HepG2 (cell line): ENCODE data around the gene AP1G1. TPM values are rescaled to one million over a fixed set of nuclear protein-coding genes. Genes with fewer than 3 reads are reported as not detected.

Experiments
- ARNT ChIP-seq: fragments of 450-650 bp; IDR thresholded peaks from 2 replicates; pipeline ENCODE4 v1.6.1; 2017
- MAX ChIP-seq: IDR thresholded peaks from 2 replicates; pipeline ENCODE4 v1.6.1; 2012; ENCODE audit warnings: inconsistent platforms
- MED8 ChIP-seq: sonication (generic); formaldehyde crosslinking; IDR thresholded peaks from 2 replicates; pipeline ENCODE4 v1.8.1; 2023; ENCODE audit warnings: mild to moderate bottlenecking, missing genetic modification reagents; ENCODE audit not compliant: insufficient replicate concordance
- MEF2D ChIP-seq: sonication (generic); formaldehyde crosslinking; IDR thresholded peaks from 2 replicates; pipeline ENCODE4 v1.5.1; 2020; ENCODE audit warnings: mild to moderate bottlenecking, missing genetic modification reagents
- MXI1 ChIP-seq: IDR thresholded peaks from 3 replicates; pipeline ENCODE4 v1.6.1; 2012; ENCODE audit warnings: low read depth, low read length, inconsistent platforms, borderline replicate concordance
- NRL ChIP-seq: sonication (generic); formaldehyde crosslinking; IDR thresholded peaks from 2 replicates; pipeline ENCODE4 v1.5.0; 2020; ENCODE audit warnings: missing genetic modification reagents, mild to moderate bottlenecking, moderate library complexity, borderline replicate concordance
- PITX1 ChIP-seq: sonication (generic); formaldehyde crosslinking; IDR thresholded peaks from 2 replicates; pipeline ENCODE4 v1.5.1; 2020; ENCODE audit warnings: mild to moderate bottlenecking, missing genetic modification reagents
- POGK ChIP-seq: sonication (generic); formaldehyde crosslinking; conservative IDR thresholded peaks from 2 replicates; pipeline ENCODE4 v1.8.0; 2022; ENCODE audit warnings: mild to moderate bottlenecking, moderate library complexity, missing genetic modification reagents
- RORA ChIP-seq: sonication (generic); formaldehyde crosslinking; IDR thresholded peaks from 2 replicates; pipeline ENCODE4 v1.5.0; 2020; ENCODE audit warnings: mild to moderate bottlenecking, missing genetic modification reagents, moderate library complexity
- SALL1 ChIP-seq: sonication (generic); formaldehyde crosslinking; IDR thresholded peaks from 2 replicates; pipeline ENCODE4 v1.8.0; 2022; ENCODE audit warnings: mild to moderate bottlenecking, missing genetic modification reagents
- SOX13 ChIP-seq, 3 experiments: fragments of 450-650 bp in 1 of 3; sonication (generic) in 1 of 3; formaldehyde crosslinking in 1 of 3; IDR thresholded peaks in 2 of 3; conservative IDR thresholded peaks in 1 of 3; 2 replicates each; pipeline versions ENCODE4 v1.5.0 to v1.6.1; 2016 to 2020; ENCODE audit warnings: antibody characterized with exemption in 1 of 3, mild to moderate bottlenecking in 1 of 3, missing compliant biosample characterization in 1 of 3, missing genetic modification reagents in 1 of 3, moderate library complexity in 1 of 3
- SYNCRIP ChIP-seq: fragments of 200-400 bp; formaldehyde crosslinking; IDR thresholded peaks from 2 replicates; pipeline ENCODE4 v1.6.1; 2018; ENCODE audit warnings: mild to moderate bottlenecking, low read depth, low read length; ENCODE audit not compliant: insufficient read depth
- ZBTB2 ChIP-seq: sonication (generic); formaldehyde crosslinking; IDR thresholded peaks from 2 replicates; pipeline ENCODE4 v1.8.0; 2022; ENCODE audit warnings: low read depth, missing genetic modification reagents
- ZBTB26 ChIP-seq: IDR thresholded peaks from 2 replicates; pipeline ENCODE4 v1.6.1; 2016; ENCODE audit warnings: missing compliant biosample characterization, missing genetic modification reagents, borderline replicate concordance
- ZFP36L1 ChIP-seq: sonication (generic); formaldehyde crosslinking; IDR thresholded peaks from 2 replicates; pipeline ENCODE4 v1.8.0; 2022; ENCODE audit warnings: mild to moderate bottlenecking, missing genetic modification reagents, moderate library complexity
- ZMYM3 ChIP-seq: sonication (generic); formaldehyde crosslinking; IDR thresholded peaks from 2 replicates; pipeline ENCODE4 v1.5.1; 2020; ENCODE audit warnings: mild to moderate bottlenecking, missing genetic modification reagents
- ZNF331 ChIP-seq: sonication (generic); formaldehyde crosslinking; IDR thresholded peaks from 2 replicates; pipeline ENCODE4 v1.4.0; 2020; ENCODE audit warnings: missing genetic modification reagents
- ZNF441 ChIP-seq: sonication (generic); formaldehyde crosslinking; IDR thresholded peaks from 2 replicates; pipeline ENCODE4 v1.7.0; 2021; ENCODE audit warnings: missing genetic modification reagents, borderline replicate concordance
- ZNF446 ChIP-seq: sonication (generic); formaldehyde crosslinking; IDR thresholded peaks from 2 replicates; pipeline ENCODE4 v1.5.0; 2020; ENCODE audit warnings: mild to moderate bottlenecking, missing genetic modification reagents
- ZNF549 ChIP-seq: sonication (generic); formaldehyde crosslinking; IDR thresholded peaks from 2 replicates; pipeline ENCODE4 v1.5.0; 2020; ENCODE audit warnings: missing genetic modification reagents
- ZNF773 ChIP-seq: sonication (generic); formaldehyde crosslinking; IDR thresholded peaks from 2 replicates; pipeline ENCODE4 v1.4.0; 2020; ENCODE audit warnings: missing genetic modification reagents, borderline replicate concordance
- polyA plus RNA-seq, 8 experiments: library from polyadenylated mRNA; depleted of rRNA in 3 of 8; stranded (reverse) in 7 of 8; unstranded in 1 of 8; fragments of >200 nt; fragmentation: Illumina TruSeq in 4 of 8; extraction: Trizol in 4 of 8; gene quantifications; 2 replicates each; pipeline versions ENCODE4 v1.2.1 to v1.2.3, GENCODE V29; 2011 to 2016; ENCODE audit warnings: low read depth in 4 of 8, missing spikeins in 1 of 8, mixed read lengths in 1 of 8; ENCODE audit not compliant: insufficient read depth in 1 of 8
- total RNA-seq, 5 experiments: library from RNA; depleted of rRNA; stranded (reverse); fragments of >200 nt; fragmentation: Illumina TruSeq; extraction: Trizol; gene quantifications; 2 replicates each; pipeline ENCODE4 v1.2.3, GENCODE V29; 2016; ENCODE audit warnings: low read depth in 1 of 5

Gene AP1G1
- total and polyA plus RNA-seq, 2 of the 13 experiments (the other 11 are each of a cell fraction or from before 2014, with no cell fraction given): 62.2 to 66.2 TPM

- TF ChIP-seq ZNF441 (CRISPR knock-in tag) (no peak), ZMYM3 (no peak), NRL (CRISPR knock-in tag) (no peak), PITX1 (CRISPR knock-in tag) (0 out of 2 replicates have a peak, but pooled peaks have one; percentile 26), ARNT (no peak), SYNCRIP (no peak), SALL1 (no peak), RORA (CRISPR knock-in tag) (no peak), MXI1 (no peak), SOX13 (IDR thresholded peaks at IDR 0.05) (no peak), SOX13 (CRISPR knock-in tag; conservative IDR thresholded peaks at IDR 0.05 in 1 of 2, IDR thresholded peaks at IDR 0.05 in 1 of 2) (no peak), ZNF331 (CRISPR knock-in tag) (no peak), ZBTB2 (CRISPR knock-in tag) (peak; percentile 5; the same call in 1 of the 2 replicates), ZNF446 (CRISPR knock-in tag) (no peak), POGK (CRISPR knock-in tag) (no peak), MAX (no peak), ZBTB26 (no peak), ZFP36L1 (peak; percentile 38; the same call in 1 of the 2 replicates), ZNF773 (CRISPR knock-in tag) (no peak), MED8 (no peak), MEF2D (0 out of 2 replicates have a peak, but pooled peaks have one; percentile 42), ZNF549 (CRISPR knock-in tag) (no peak)
Observed at GRCh38 chr16:71846431-71846830, 37.8 kb upstream of the AP1G1 start (continued).
